SU-DHL-6 (cell line): ENCODE measurements around the gene CRYBB2.
"Not testable (repeated sequence)": the region's sequence is repeated elsewhere in the genome, so short reads cannot be mapped to it uniquely, and the experiment has no call there.

ENCODE experiments used
- H2AFZ ChIP-seq: fragments of 200-600 bp; sonication (generic); 2 replicates; pipeline ENCODE4 v1.6.1; 2014; ENCODE audit warnings: low read depth, mild to moderate bottlenecking, moderate library complexity, mixed read lengths, antibody characterized with exemption, low read length; ENCODE audit not compliant: severe bottlenecking
- H3F3A ChIP-seq: fragments of 200-600 bp; shearing (Covaris generic); 2 replicates; pipeline ENCODE4 v1.6.0; 2016; ENCODE audit warnings: antibody characterized with exemption, mild to moderate bottlenecking; ENCODE audit not compliant: insufficient read depth
- H3K27ac ChIP-seq: fragments of 200-600 bp; sonication (generic); 2 replicates; pipeline ENCODE4 v1.5.1; 2016; ENCODE audit warnings: low read depth, mild to moderate bottlenecking, low read length, moderate library complexity, mixed read lengths
- H3K27me3 ChIP-seq: fragments of 200-600 bp; sonication (generic), shearing (Covaris generic); 2 replicates; pipeline ENCODE4 v1.6.0; 2014; ENCODE audit warnings: mild to moderate bottlenecking, low read length
- H3K36me3 ChIP-seq: fragments of 200-600 bp; sonication (generic); 2 replicates; pipeline ENCODE4 v1.6.1; 2014; ENCODE audit warnings: mild to moderate bottlenecking, low read length, mixed read lengths
- H3K4me2 ChIP-seq: fragments of 300-600, 200-600 bp; shearing (Covaris generic), sonication (generic); 2 replicates; pipeline ENCODE4 v1.6.0; 2014; ENCODE audit warnings: low read length, low read depth, mild to moderate bottlenecking; ENCODE audit not compliant: poor library complexity, severe bottlenecking
- H3K4me3 ChIP-seq: fragments of 200-600 bp; sonication (generic); 2 replicates; pipeline ENCODE4 v1.5.1; 2014; ENCODE audit warnings: antibody characterized with exemption, low read length, mild to moderate bottlenecking, mixed read lengths; ENCODE audit not compliant: insufficient read depth, poor library complexity, severe bottlenecking
- H3K79me2 ChIP-seq: fragments of 200-600 bp; sonication (generic); 2 replicates; pipeline ENCODE4 v1.6.1; 2014; ENCODE audit warnings: mild to moderate bottlenecking, low read length, moderate library complexity; ENCODE audit not compliant: insufficient read depth
- H3K9ac ChIP-seq: fragments of 200-600 bp; sonication (generic); 2 replicates; pipeline ENCODE4 v1.7.0; 2014; ENCODE audit warnings: mild to moderate bottlenecking, low read length
- H3K9me2 ChIP-seq: fragments of 200-600 bp; sonication (generic); replicated peaks from 2 replicates; pipeline ENCODE4 v1.6.1; 2014; ENCODE audit warnings: low read length; ENCODE audit not compliant: insufficient read depth
- H3K9me3 ChIP-seq: fragments of 200-600 bp; sonication (generic); 2 replicates; pipeline ENCODE4 v1.6.1; 2014; ENCODE audit warnings: low read length, mixed read lengths; ENCODE audit not compliant: insufficient read depth
- H4K20me1 ChIP-seq: fragments of 200-600 bp; sonication (generic); 2 replicates; pipeline ENCODE4 v1.6.1; 2014; ENCODE audit warnings: low read depth, mild to moderate bottlenecking, antibody characterized with exemption, low read length, moderate library complexity, mixed read lengths
- EZH2phosphoT487 ChIP-seq: fragments of 200-600 bp; sonication (generic), shearing (Covaris generic); conservative IDR thresholded peaks from 2 replicates; pipeline ENCODE4 v1.6.1; 2018; ENCODE audit warnings: mild to moderate bottlenecking, antibody characterized with exemption, low read length, moderate library complexity, mixed read lengths
- TF ChIP-seq, protein P1 (sequence below): fragments of 200-600 bp; sonication (generic); IDR thresholded peaks from one replicate; pipeline ENCODE4 v1.5.1; 2017; ENCODE audit warnings: antibody characterized with exemption, mild to moderate bottlenecking, low read length, moderate library complexity; ENCODE audit not compliant: insufficient read depth, poor library complexity, severe bottlenecking

Gene CRYBB2

DNA sequence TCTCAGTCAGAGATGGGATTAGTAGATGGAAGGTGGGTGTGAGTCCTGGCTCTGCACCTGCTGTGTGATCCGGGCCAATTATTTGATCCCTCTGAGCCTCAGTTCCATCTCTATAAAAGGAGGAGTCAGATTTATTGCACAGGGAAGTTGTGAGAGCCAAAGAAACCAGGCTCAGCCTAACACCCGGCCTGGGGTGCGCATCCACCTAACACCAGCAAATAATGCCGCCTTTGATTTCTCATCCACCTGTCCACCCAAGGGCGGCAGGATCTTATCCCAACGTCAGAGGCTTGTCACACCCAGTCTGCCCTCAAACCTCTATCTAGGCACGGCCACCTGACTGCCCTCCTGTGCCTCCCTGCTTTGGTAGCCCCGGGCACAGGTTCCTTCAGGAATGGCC lies 2.4 kb downstream of the CRYBB2 start:
- no peaks in the 10 kb centered on the region for H3K36me3 ChIP-seq
- no peak overlapping the region for H3K4me3 ChIP-seq
- no peak overlapping the region for H3K27ac ChIP-seq
- H4K20me1 ChIP-seq, result no peaks in the 10 kb centered on the region
- no peaks in the 10 kb centered on the region for H3K79me2 ChIP-seq
- no peaks in the 10 kb centered on the region for H3F3A ChIP-seq
- no peak overlapping the region for H3K4me2 ChIP-seq
- no peak overlapping the region for H3K9ac ChIP-seq
- no peaks in the 10 kb centered on the region for H3K9me2 ChIP-seq
- H2AFZ ChIP-seq, result no peak overlapping the region
- no peak for TF ChIP-seq EZH2phosphoT487
- TF ChIP-seq, protein P1, sequence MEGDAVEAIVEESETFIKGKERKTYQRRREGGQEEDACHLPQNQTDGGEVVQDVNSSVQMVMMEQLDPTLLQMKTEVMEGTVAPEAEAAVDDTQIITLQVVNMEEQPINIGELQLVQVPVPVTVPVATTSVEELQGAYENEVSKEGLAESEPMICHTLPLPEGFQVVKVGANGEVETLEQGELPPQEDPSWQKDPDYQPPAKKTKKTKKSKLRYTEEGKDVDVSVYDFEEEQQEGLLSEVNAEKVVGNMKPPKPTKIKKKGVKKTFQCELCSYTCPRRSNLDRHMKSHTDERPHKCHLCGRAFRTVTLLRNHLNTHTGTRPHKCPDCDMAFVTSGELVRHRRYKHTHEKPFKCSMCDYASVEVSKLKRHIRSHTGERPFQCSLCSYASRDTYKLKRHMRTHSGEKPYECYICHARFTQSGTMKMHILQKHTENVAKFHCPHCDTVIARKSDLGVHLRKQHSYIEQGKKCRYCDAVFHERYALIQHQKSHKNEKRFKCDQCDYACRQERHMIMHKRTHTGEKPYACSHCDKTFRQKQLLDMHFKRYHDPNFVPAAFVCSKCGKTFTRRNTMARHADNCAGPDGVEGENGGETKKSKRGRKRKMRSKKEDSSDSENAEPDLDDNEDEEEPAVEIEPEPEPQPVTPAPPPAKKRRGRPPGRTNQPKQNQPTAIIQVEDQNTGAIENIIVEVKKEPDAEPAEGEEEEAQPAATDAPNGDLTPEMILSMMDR, result no peak
- no peaks in the 10 kb centered on the region for H3K27me3 ChIP-seq
- no peaks in the 10 kb centered on the region for H3K9me3 ChIP-seq

DNA sequence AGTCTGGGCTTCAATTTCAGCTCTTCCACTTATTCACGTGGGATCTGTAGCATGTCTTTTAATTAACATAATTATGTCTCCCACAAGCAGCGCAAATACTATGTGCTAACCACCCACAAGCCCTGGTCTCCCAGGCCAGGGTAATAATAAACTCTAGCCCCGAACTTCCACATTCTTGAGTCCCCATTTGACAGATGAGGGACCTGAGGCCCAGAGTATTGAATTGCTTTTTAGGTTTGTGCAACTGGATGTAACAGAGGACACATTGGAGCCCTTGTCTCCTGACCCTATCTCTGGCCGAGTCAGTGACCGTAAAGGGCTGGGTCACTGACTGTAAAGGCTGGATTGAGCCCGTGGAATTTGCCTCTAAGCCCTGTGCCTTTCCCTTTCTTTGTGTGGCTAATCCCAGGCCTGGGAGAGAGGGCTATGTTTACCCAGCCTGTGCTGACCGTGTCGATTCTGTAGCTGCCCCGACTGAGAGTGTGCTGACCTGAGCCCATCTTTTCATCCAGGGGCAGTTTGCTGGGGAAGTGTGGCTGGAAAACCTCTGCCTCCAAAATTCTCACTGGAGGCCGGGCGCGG lies 3.9 kb downstream of the CRYBB2 start:
- TF ChIP-seq, protein P1, result no peak
- no peak for TF ChIP-seq EZH2phosphoT487
- H3F3A ChIP-seq, result no peaks in the 10 kb centered on the region
- no peaks in the 10 kb centered on the region for H3K9me2 ChIP-seq
- H3K9me3 ChIP-seq, result no peaks in the 10 kb centered on the region
- H3K4me2 ChIP-seq, result no peak overlapping the region
- H3K27ac ChIP-seq, result no peak overlapping the region
- H3K36me3 ChIP-seq, result no peaks in the 10 kb centered on the region
- no peaks in the 10 kb centered on the region for H3K27me3 ChIP-seq
- no peak overlapping the region for H3K4me3 ChIP-seq
- H3K79me2 ChIP-seq, result no peaks in the 10 kb centered on the region
- H3K9ac ChIP-seq, result no peak overlapping the region
- no peaks in the 10 kb centered on the region for H4K20me1 ChIP-seq
- no peak overlapping the region for H2AFZ ChIP-seq

DNA sequence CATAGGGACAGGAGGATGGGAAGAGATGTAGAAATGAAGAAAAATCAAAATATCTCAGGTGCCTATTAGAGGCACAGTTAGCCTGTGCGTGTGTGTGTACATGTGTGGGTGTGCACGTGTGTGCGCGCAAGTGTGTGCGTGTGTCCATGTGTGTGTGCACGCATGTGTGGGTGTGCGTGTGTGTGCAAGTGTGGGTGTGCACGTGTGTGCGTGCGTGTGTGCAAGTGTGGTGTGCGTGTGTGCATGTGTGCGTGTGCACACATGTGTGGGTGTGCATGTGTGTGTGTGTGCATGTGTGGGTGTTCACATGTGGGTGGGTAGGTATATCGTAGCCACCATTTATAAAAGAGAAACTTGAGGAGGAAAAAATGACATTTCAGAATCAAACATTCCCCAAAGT lies 9.4 kb downstream of the CRYBB2 start:
- H3K36me3 ChIP-seq, result no peaks in the 10 kb centered on the region
- no peak overlapping the region for H3K9ac ChIP-seq
- H3K79me2 ChIP-seq, result no peaks in the 10 kb centered on the region
- no peak overlapping the region for H3K4me2 ChIP-seq
- TF ChIP-seq, protein P1, result no peak
- TF ChIP-seq EZH2phosphoT487, result no peak
- H4K20me1 ChIP-seq, result no peaks in the 10 kb centered on the region
- H3K27ac ChIP-seq, result no peak overlapping the region
- H3K9me2 ChIP-seq, result no peaks in the 10 kb centered on the region
- H3K9me3 ChIP-seq, result no peaks in the 10 kb centered on the region
- no peaks in the 10 kb centered on the region for H3K27me3 ChIP-seq
- H2AFZ ChIP-seq, result no peak overlapping the region
- no peaks in the 10 kb centered on the region for H3F3A ChIP-seq
- no peak overlapping the region for H3K4me3 ChIP-seq

DNA sequence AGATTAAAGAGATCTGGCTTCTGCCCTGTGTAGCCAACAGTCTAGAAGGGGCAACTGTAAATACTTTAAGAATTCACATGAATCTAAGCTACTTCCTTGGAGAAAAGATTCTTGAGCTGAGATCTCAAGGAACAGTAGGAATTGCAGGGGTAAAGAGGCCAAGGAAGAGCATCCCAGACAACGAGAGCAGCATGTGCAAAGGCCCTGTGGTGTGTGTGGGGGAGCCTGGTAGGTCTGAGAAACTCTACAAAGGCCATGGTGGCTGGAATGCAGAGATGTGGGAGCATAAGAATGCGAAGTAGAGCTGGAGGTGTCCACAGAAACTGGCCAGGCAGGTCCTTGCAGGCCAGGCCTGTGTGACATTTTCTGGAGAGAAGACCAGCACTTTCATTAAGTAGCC lies 11.3 kb downstream of the CRYBB2 start:
- H3K9ac ChIP-seq, H3F3A ChIP-seq, H3K27me3 ChIP-seq, H3K9me2 ChIP-seq, H3K79me2 ChIP-seq, H4K20me1 ChIP-seq, H3K27ac ChIP-seq, H3K4me3 ChIP-seq, H3K36me3 ChIP-seq, H2AFZ ChIP-seq, H3K9me3 ChIP-seq, H3K4me2 ChIP-seq: not testable (repeated sequence)
